PC-3 (cell line): ENCODE results near the gene UTRN. TPM values are rescaled to one million over a fixed set of nuclear protein-coding genes. Genes with fewer than 3 reads are reported as not detected.

Source experiments
- ATAC-seq: fragments of 200-7000 bp; cut with Tn5 transposase; 2 replicates; pipeline ENCODE4 v1.9.1; 2020; ENCODE audit warnings: mild to moderate bottlenecking, moderate library complexity
- BruUV-seq: library from RNA; stranded (reverse); fragments of 400-500 nt; replicated peaks from 2 replicates; lab custom pipeline; 2021; lab: Mats Ljungman, UMichigan
- CTCF ChIA-PET: fragments of 300-600 bp; sonication (Branson Sonifier 250); formaldehyde crosslinking; loops from one replicate; lab custom pipeline; 2022; ENCODE audit warnings: antibody characterized with exemption; lab: Charles Lee
- POLR2A ChIA-PET: fragments of 300-600 bp; sonication (Branson Sonifier 250); formaldehyde crosslinking; loops from one replicate; lab custom pipeline; 2022; ENCODE audit warnings: antibody characterized with exemption; ENCODE audit not compliant: unreplicated experiment; lab: Charles Lee
- DNase-seq: peaks from one replicate; pipeline ENCODE4 v3.0.0-alpha.2; 2015
- H2AFZ ChIP-seq: fragments of 300-600 bp; sonication (generic); 2 replicates; pipeline ENCODE4 v1.6.0; 2016; ENCODE audit warnings: antibody characterized with exemption, low read length
- H3F3A ChIP-seq: fragments of 300-600 bp; sonication (generic); one replicate; pipeline ENCODE4 v1.6.0; 2017; ENCODE audit warnings: antibody characterized with exemption, low read length, control low read depth, mild to moderate bottlenecking; ENCODE audit not compliant: unreplicated experiment
- H3K27ac ChIP-seq: fragments of 300-600 bp; sonication (generic); 2 replicates; pipeline ENCODE4 v1.5.1; 2016; ENCODE audit warnings: mild to moderate bottlenecking, low read length
- H3K27me3 ChIP-seq: fragments of 300-600 bp; sonication (generic); 2 replicates; pipeline ENCODE4 v1.6.1; 2016; ENCODE audit warnings: low read length, mixed read lengths
- H3K36me3 ChIP-seq: fragments of 300-600 bp; sonication (generic); 2 replicates; pipeline ENCODE4 v1.6.1; 2016; ENCODE audit warnings: low read depth, mixed run types, low read length, mixed read lengths
- H3K4me1 ChIP-seq: fragments of 300-600 bp; sonication (generic); 2 replicates; pipeline ENCODE4 v1.5.1; 2016; ENCODE audit warnings: low read length; ENCODE audit not compliant: insufficient read depth
- H3K4me2 ChIP-seq: fragments of 300-600 bp; sonication (generic); 2 replicates; pipeline ENCODE4 v1.6.0; 2016; ENCODE audit warnings: low read length
- H3K4me3 ChIP-seq: fragments of 300-600 bp; sonication (generic); 2 replicates; pipeline ENCODE4 v1.5.1; 2016; ENCODE audit warnings: mild to moderate bottlenecking, low read length, mixed read lengths
- H3K79me2 ChIP-seq: fragments of 300-600 bp; sonication (generic); 2 replicates; pipeline ENCODE4 v1.6.1; 2017; ENCODE audit warnings: low read length, mixed read lengths
- H3K9ac ChIP-seq: fragments of 300-600 bp; sonication (generic); 2 replicates; pipeline ENCODE4 v1.6.0; 2016; ENCODE audit warnings: mild to moderate bottlenecking, low read length
- H3K9me2 ChIP-seq: fragments of 300-600 bp; sonication (generic); replicated peaks from 2 replicates; pipeline ENCODE4 v1.6.1; 2016; ENCODE audit warnings: mixed run types, low read length, mixed read lengths
- H3K9me3 ChIP-seq: fragments of 300-600 bp; sonication (generic); 2 replicates; pipeline ENCODE4 v1.6.1; 2016; ENCODE audit warnings: low read length, mixed read lengths
- H4K20me1 ChIP-seq: fragments of 300-600 bp; sonication (generic); 2 replicates; pipeline ENCODE4 v1.6.1; 2016; ENCODE audit warnings: low read length, mixed read lengths
- CTCF ChIP-seq: fragments of 300-600 bp; sonication (generic); conservative IDR thresholded peaks from 2 replicates; pipeline ENCODE4 v1.5.1; 2017; ENCODE audit warnings: antibody characterized with exemption, low read depth, mild to moderate bottlenecking, low read length
- EZH2 ChIP-seq: fragments of 300-600 bp; sonication (generic); IDR thresholded peaks from one replicate; pipeline ENCODE4 v1.6.1; 2017; ENCODE audit warnings: antibody characterized with exemption, mild to moderate bottlenecking, low read length; ENCODE audit not compliant: unreplicated experiment
- EZH2phosphoT487 ChIP-seq: fragments of 300-600 bp; sonication (generic); IDR thresholded peaks from 2 replicates; pipeline ENCODE4 v1.6.1; 2018; ENCODE audit warnings: mild to moderate bottlenecking, antibody characterized with exemption, low read length, borderline replicate concordance
- intact Hi-C: fragments of 100-400 bp; cut with micrococcal nuclease; formaldehyde crosslinking; loops from 2 replicates; pipeline ENCODE4 v1.9.0; 2023
- total RNA-seq: library from RNA; depleted of rRNA; stranded (reverse); fragments of >200 nt; gene quantifications from 2 replicates; pipeline ENCODE4 v1.2.3, GENCODE V29; 2014

UTRN gene
- total RNA-seq, 1 experiment from 2014 or later = 58.3 TPM

DNA sequence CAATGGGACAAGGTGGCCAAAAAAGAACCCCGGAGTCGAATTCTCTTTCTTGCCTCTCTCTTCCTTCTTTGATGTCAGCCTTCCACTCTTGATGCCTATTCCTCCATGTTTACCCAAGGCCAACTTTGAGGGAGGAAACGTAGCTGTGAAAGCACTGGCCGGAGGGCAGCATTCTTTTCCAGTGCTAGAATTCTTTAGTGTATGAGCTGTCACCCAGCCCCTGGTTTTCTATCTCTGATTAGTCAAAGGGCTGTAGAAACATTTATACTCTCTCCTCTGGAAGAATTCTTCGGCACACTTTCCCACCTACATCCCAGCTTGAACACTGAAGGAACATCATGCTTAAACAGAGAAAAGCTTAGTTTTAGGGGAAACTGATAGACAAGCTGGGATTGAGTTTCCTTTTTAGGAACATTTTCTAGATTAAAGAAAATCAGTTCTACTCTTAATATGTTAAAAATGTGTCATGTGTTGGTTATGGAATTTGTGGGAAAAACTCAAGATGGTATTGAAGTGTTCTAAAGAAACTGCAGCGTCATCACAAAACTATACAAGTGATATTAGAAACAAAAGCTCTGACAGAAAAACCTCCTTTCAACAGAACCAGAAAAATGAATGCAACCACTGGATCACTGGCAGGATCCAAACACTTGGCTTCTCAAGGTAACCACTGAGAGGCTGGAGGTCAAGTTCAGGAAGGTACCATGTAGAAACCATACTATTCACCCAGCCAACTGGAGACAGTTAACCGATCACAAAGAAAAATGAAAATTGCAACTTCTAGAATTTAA is 20.7 kb upstream of the UTRN start:
- peak overlapping the region; percentile 85 for H3K27ac ChIP-seq
- no peak for TF ChIP-seq CTCF
- no peak for TF ChIP-seq EZH2
- TF ChIP-seq EZH2phosphoT487 = no peak
- no peaks in the 10 kb centered on the region for H3K9me2 ChIP-seq
- no peak overlapping the region for H3K9ac ChIP-seq
- BruUV-seq = TSS peak; percentile 99
- H3F3A ChIP-seq = no peaks in the 10 kb centered on the region
- DNase-seq (peak; percentile 92), ATAC-seq (peak; percentile 78)
- no peaks in the 10 kb centered on the region for H3K9me3 ChIP-seq
- peaks cover 35% of the 10 kb centered on the region for H3K4me1 ChIP-seq
- peak overlapping the region; percentile 76 for H3K4me2 ChIP-seq
- peak overlapping the region; percentile 38; the same call in 1 of the 2 replicates for H3K4me3 ChIP-seq
- POLR2A ChIA-PET = interaction anchor here (0.6 to 1.4 kb wide), 4 partner anchors 23 to 928 kb away, joined by 3 to 4 read pairs (median 4); no protein-coding TSS in a partner anchor
- CTCF ChIA-PET = no interaction called here
- H4K20me1 ChIP-seq = no peaks in the 10 kb centered on the region
- H3K79me2 ChIP-seq = no peaks in the 10 kb centered on the region
- H3K36me3 ChIP-seq = no peaks in the 10 kb centered on the region
- intact Hi-C loops = loop anchor here (1.0 to 5.0 kb wide), 3 partner anchors 20 to 133 kb away; no protein-coding TSS in a partner anchor
- H3K27me3 ChIP-seq = no peaks in the 10 kb centered on the region
- H2AFZ ChIP-seq = peak overlapping the region; percentile 14; the same call in 1 of the 2 replicates

GRCh38 chr6:144265061-144265357 is 20.1 kb upstream of the UTRN start:
- BruUV-seq = no TSS peak
- peak overlapping the region; percentile 76 for H3K4me2 ChIP-seq
- no peak for TF ChIP-seq EZH2phosphoT487
- TF ChIP-seq CTCF = no peak
- no peak for TF ChIP-seq EZH2
- H3K79me2 ChIP-seq = no peaks in the 10 kb centered on the region
- 0 out of 2 replicates have a peak overlapping the region, but pooled peaks have one; percentile 47 for H3K4me3 ChIP-seq
- H3K9me2 ChIP-seq = no peaks in the 10 kb centered on the region
- no peaks in the 10 kb centered on the region for H3K27me3 ChIP-seq
- no peak overlapping the region for H2AFZ ChIP-seq
- H4K20me1 ChIP-seq = no peaks in the 10 kb centered on the region
- peak overlapping the region; percentile 85 for H3K27ac ChIP-seq
- H3K9me3 ChIP-seq = no peaks in the 10 kb centered on the region
- ChIA-PET POLR2A (interaction anchor here (0.6 to 1.4 kb wide), 2 partner anchors 22 to 283 kb away, joined by 4 read pairs; no protein-coding TSS in a partner anchor), CTCF (no interaction called here)
- H3F3A ChIP-seq = no peaks in the 10 kb centered on the region
- DNase-seq (no peak), ATAC-seq (no peak)
- peaks cover 35% of the 10 kb centered on the region for H3K4me1 ChIP-seq
- intact Hi-C loops = loop anchor here (1.0 to 5.0 kb wide), 2 partner anchors 19 to 48 kb away; no protein-coding TSS in a partner anchor
- no peak overlapping the region for H3K9ac ChIP-seq
- H3K36me3 ChIP-seq = no peaks in the 10 kb centered on the region
